ENCODE measurements around the gene BTBD17. TPM values are rescaled to one million over a fixed set of nuclear protein-coding genes. Genes with fewer than 3 reads are reported as not detected.

BTBD17 gene
- total and polyA plus RNA-seq, 10 of the 15 experiments (the other 5 are each of a cell fraction or from before 2014, with no cell fraction given): not detected

- Histone ChIP-seq H3K27ac (ENCODE audit: control insufficient read depth, insufficient read depth) (no peak overlapping the region), H3K4me1 (ENCODE audit: control insufficient read depth, insufficient read depth, low read length) (no peaks in the 10 kb centered on the region), H3K9me3 (replicated peaks; ENCODE audit: control insufficient read depth, insufficient read depth, low read length) (no peaks in the 10 kb centered on the region), H3K4me3 (no peak overlapping the region), H3K27me3 (replicated peaks in 1 of 2; ENCODE audit: control insufficient read depth in 2 of 2, insufficient read depth in 2 of 2, low read length in 1 of 2) (no peaks in the 10 kb centered on the region), H2AFZ (ENCODE audit: control insufficient read depth, low read depth, low read length) (no peak overlapping the region), H3K36me3 (ENCODE audit: control insufficient read depth in 2 of 2, insufficient read depth in 2 of 2, low read length in 1 of 2) (no peaks in the 10 kb centered on the region), H3K79me2 (ENCODE audit: control insufficient read depth, insufficient read depth, low read length) (no peaks in the 10 kb centered on the region), H4K20me1 (ENCODE audit: control insufficient read depth, insufficient read depth) (no peaks in the 10 kb centered on the region), H3K4me2 (ENCODE audit: control insufficient read depth, insufficient read depth) (no peak overlapping the region), H3K9ac (ENCODE audit: control insufficient read depth, insufficient read depth, low read length) (no peak overlapping the region)
- no TSS peak for BruUV-seq (replicated peaks)
- POLR2A ChIA-PET: interaction anchor here (0.6 to 0.9 kb wide), 2 partner anchors 25 to 99 kb away, joined by 3 to 6 read pairs; no protein-coding TSS in a partner anchor
- DNase-seq (ENCODE audit: low read depth, low spot score) (no peak), FAIRE-seq (no peak), ATAC-seq (peak; percentile 76)
- CTCF ChIA-PET: interaction anchor here (0.6 to 1.7 kb wide), 5 partner anchors 10 to 64 kb away, joined by 3 to 11 read pairs (median 3); no protein-coding TSS in a partner anchor
- intact Hi-C loops (cut with micrococcal nuclease; ENCODE audit: unreplicated experiment): no loop called here
- 26% methylated on average over 3 of the region's 3 CpGs for WGBS (ENCODE audit: insufficient coverage, insufficient replicate concordance, low lambda C conversion rate, missing lambda C conversion rate)
- SMC1A ChIA-PET (ENCODE audit: uncharacterized antibody, unreplicated experiment): interaction anchor here (0.9 to 4.0 kb wide), 4 partner anchors 22 to 49 kb away, joined by 4 to 17 read pairs (median 5); no protein-coding TSS in a partner anchor
- RAD21 ChIA-PET (ENCODE audit: unreplicated experiment): interaction anchor here (0.6 to 1.4 kb wide), 3 partner anchors 9 to 47 kb away, joined by 3 to 4 read pairs (median 4); no protein-coding TSS in a partner anchor
- in situ Hi-C loops (cut with MboI): no loop called here
- TF ChIP-seq CTCF (IDR thresholded peaks at IDR 0.05 in 2 of 3, conservative IDR thresholded peaks at IDR 0.05 in 1 of 3; ENCODE audit: control insufficient read depth in 2 of 3, extremely low read depth in 1 of 3, insufficient read depth in 1 of 3, low read depth in 3 of 3, low read length in 3 of 3) (peak; percentile 6 to 33 (median 18); a peak in 2 of 6 replicates), ZNF384 (IDR thresholded peaks at IDR 0.05; ENCODE audit: borderline replicate concordance, low read depth, low read length) (peak; percentile 38; the same call in 1 of the 2 replicates), JUNB (IDR thresholded peaks at IDR 0.05) (no peak), SMC3 (IDR thresholded peaks at IDR 0.05; ENCODE audit: borderline replicate concordance, low read length) (peak; percentile 24; the same call in 1 of the 2 replicates), YY1 (IDR thresholded peaks at IDR 0.05; ENCODE audit: low read depth, low read length) (no peak)
Measured at GRCh38 chr17:74408262-74408661, 46.6 kb upstream of the BTBD17 start.

Measured in GM12878 (cell line).